ENCODE data around the gene HSF5. TPM values are rescaled to one million over a fixed set of nuclear protein-coding genes. Genes with fewer than 3 reads are reported as not detected.

Gene HSF5
- total and polyA plus RNA-seq, 2 donors (not counting 1 experiment from before 2014, with no cell fraction given), result 2.2 to 5.1 TPM

GRCh38 chr17:58388302-58389190 is 99.7 kb downstream of the HSF5 start:
- Histone ChIP-seq H3K4me1 (ENCODE audit: control insufficient read depth in 2 of 2, insufficient read depth in 2 of 2, low read length in 2 of 2) (peaks cover 0 to 3% of the 10 kb centered on the region in 2 donors), H4K20me1 (ENCODE audit: control insufficient read depth, insufficient read depth, low read length, poor library complexity, severe bottlenecking) (no peaks in the 10 kb centered on the region), H3K79me2 (ENCODE audit: control insufficient read depth, insufficient read depth, low read length) (no peaks in the 10 kb centered on the region), H3K4me2 (replicated peaks; ENCODE audit: low read depth, low read length, poor library complexity, severe bottlenecking) (no peak overlapping the region), H3K9me3 (ENCODE audit: control extremely low read depth in 1 of 3, control insufficient read depth in 2 of 3, insufficient read depth in 1 of 3, low read length in 2 of 3) (no peaks in the 10 kb centered on the region), H3K9ac (ENCODE audit: low read length) (no peak overlapping the region), H3K27ac (ENCODE audit: low read length in 2 of 2) (no peak overlapping the region), H2AFZ (ENCODE audit: insufficient read depth, low read depth, low read length, poor library complexity, severe bottlenecking) (no peak overlapping the region), H3K36me3 (replicated peaks in 1 of 2; ENCODE audit: control extremely low read depth in 1 of 2, control insufficient read depth in 1 of 2, extremely low read depth in 1 of 2, insufficient read depth in 2 of 2, low read length in 1 of 2) (no peaks in the 10 kb centered on the region), H3K27me3 (replicated peaks in 1 of 4; ENCODE audit: control extremely low read depth in 1 of 4, control insufficient read depth in 3 of 4, insufficient read depth in 4 of 4, low read length in 3 of 4) (no peaks in the 10 kb centered on the region), H3K4me3 (ENCODE audit: control extremely low read depth in 1 of 5, extremely low read depth in 1 of 5, insufficient read depth in 1 of 5, low read depth in 2 of 5, low read length in 4 of 5) (no peak overlapping the region)
- Mint-ChIP-seq H3K4me1 (peaks cover 12% of the 10 kb centered on the region), H3K4me3 (no peak overlapping the region), H3K9me3 (ENCODE audit: insufficient read depth) (no peaks in the 10 kb centered on the region), H3K27me3 (no peaks in the 10 kb centered on the region), H3K27ac (no peak overlapping the region)
- ChIA-PET POLR2A (no interaction called here), CTCF (interaction anchor here (2.1 kb wide), 1 partner anchor 71 kb away, joined by 6 read pairs; no protein-coding TSS in a partner anchor)
- 92% methylated on average over 3 of the region's 3 CpGs for WGBS (ENCODE audit: insufficient coverage)
- TF ChIP-seq EZH2 (IDR thresholded peaks at IDR 0.05; ENCODE audit: borderline replicate concordance, insufficient read depth, low read depth, low read length, poor library complexity, severe bottlenecking) (no peak), CTCF (IDR thresholded peaks at IDR 0.05) (no peak)
- intact Hi-C loops (cut with micrococcal nuclease), result no loop called here
- DNase-seq, result no peak
- no peak for ATAC-seq (ENCODE audit: low read depth)

GRCh38 chr17:58387834-58388233 is 100.4 kb downstream of the HSF5 start:
- no peaks in the 10 kb centered on the region for H4K20me1 ChIP-seq (ENCODE audit: control insufficient read depth, insufficient read depth, low read length, poor library complexity, severe bottlenecking)
- DNase-seq (no peak), ATAC-seq (ENCODE audit: low read depth) (no peak)
- no peaks in the 10 kb centered on the region for H3K27me3 ChIP-seq (replicated peaks in 1 of 4; ENCODE audit: control extremely low read depth in 1 of 4, control insufficient read depth in 3 of 4, insufficient read depth in 4 of 4, low read length in 3 of 4)
- H3K4me2 ChIP-seq (replicated peaks; ENCODE audit: low read depth, low read length, poor library complexity, severe bottlenecking), result no peak overlapping the region
- no peaks in the 10 kb centered on the region for H3K36me3 ChIP-seq (replicated peaks in 1 of 2; ENCODE audit: control extremely low read depth in 1 of 2, control insufficient read depth in 1 of 2, extremely low read depth in 1 of 2, insufficient read depth in 2 of 2, low read length in 1 of 2)
- Mint-ChIP-seq H3K9me3 (ENCODE audit: insufficient read depth) (no peaks in the 10 kb centered on the region), H3K4me1 (peaks cover 16% of the 10 kb centered on the region), H3K27me3 (no peaks in the 10 kb centered on the region), H3K4me3 (no peak overlapping the region), H3K27ac (no peak overlapping the region)
- no CpG with 5 or more reads among the region's 1 CpG for WGBS (ENCODE audit: insufficient coverage)
- no peak for TF ChIP-seq EZH2 (IDR thresholded peaks at IDR 0.05; ENCODE audit: borderline replicate concordance, insufficient read depth, low read depth, low read length, poor library complexity, severe bottlenecking)
- no peak for TF ChIP-seq CTCF (IDR thresholded peaks at IDR 0.05)
- no peak overlapping the region for H3K4me3 ChIP-seq (ENCODE audit: control extremely low read depth in 1 of 5, extremely low read depth in 1 of 5, insufficient read depth in 1 of 5, low read depth in 2 of 5, low read length in 4 of 5)
- H3K79me2 ChIP-seq (ENCODE audit: control insufficient read depth, insufficient read depth, low read length), result no peaks in the 10 kb centered on the region
- intact Hi-C loops (cut with micrococcal nuclease), result no loop called here
- H3K27ac ChIP-seq (ENCODE audit: low read length in 2 of 2), result no peak overlapping the region
- H3K4me1 ChIP-seq (ENCODE audit: control insufficient read depth in 2 of 2, insufficient read depth in 2 of 2, low read length in 2 of 2), result peaks cover 1 to 5% of the 10 kb centered on the region in 2 donors
- POLR2A ChIA-PET, result no interaction called here
- no peak overlapping the region for H3K9ac ChIP-seq (ENCODE audit: low read length)
- CTCF ChIA-PET, result no interaction called here
- H3K9me3 ChIP-seq (ENCODE audit: control extremely low read depth in 1 of 3, control insufficient read depth in 2 of 3, insufficient read depth in 1 of 3, low read length in 2 of 3), result no peaks in the 10 kb centered on the region
- no peak overlapping the region for H2AFZ ChIP-seq (ENCODE audit: insufficient read depth, low read depth, low read length, poor library complexity, severe bottlenecking)
